Aortic smooth muscle cell (primary cell): ENCODE results near the gene ZNF383. TPM values are rescaled to one million over a fixed set of nuclear protein-coding genes. Genes with fewer than 3 reads are reported as not detected.

Source experiments
- total RNA-seq: library from RNA; depleted of rRNA; stranded (reverse); fragments of >200 nt; gene quantifications from 2 replicates; pipeline ENCODE4 v1.2.3, GENCODE V29; 2014

The ZNF383 gene
- 4.7 and 5.3 TPM in 2 replicates for total RNA-seq

DNA sequence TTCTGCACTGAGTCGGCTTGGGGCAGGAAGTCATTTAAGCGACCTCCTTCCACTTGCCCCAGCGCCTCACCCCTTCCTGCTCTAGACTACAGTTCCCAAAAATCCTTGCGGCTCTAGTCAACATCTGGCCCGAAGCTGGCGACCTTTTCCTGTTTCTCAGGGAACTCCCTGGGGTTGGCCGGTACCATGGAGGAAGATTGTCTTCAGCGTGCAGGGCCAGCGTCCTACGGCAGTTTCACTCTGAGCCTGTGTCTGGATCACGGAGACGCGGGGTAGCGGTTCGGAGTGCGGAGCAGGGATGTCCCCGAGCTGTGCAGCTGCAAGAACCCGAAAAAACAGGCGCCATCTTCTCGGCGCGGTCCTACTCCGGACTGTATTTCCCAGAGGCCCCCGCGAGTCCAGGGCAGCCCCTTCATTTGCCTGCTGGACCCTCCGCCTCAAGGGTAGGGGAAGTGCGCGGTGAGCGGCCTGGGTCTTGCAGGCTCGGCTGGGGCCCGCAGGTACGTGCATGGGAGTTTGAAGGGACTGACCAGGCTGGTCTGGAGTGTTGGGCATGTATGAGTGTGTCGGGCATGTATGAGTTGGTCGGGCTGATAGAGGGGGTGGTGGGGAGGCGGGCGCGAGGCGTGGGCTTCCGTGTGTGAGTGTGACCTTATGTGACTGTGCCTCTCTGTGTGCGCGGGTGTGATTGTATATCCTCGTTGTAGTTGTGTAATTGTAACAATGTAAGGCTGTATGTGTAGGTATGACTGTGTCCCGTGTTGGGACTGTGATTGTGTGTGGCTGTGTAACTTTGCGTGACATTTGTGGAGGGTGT is at the start of gene ZNF383:
ZNF383 (plus strand) TSS at position 440 of the 817 bp plus-strand sequence. CDS start 12,240 bp downstream, outside the sequence.

DNA sequence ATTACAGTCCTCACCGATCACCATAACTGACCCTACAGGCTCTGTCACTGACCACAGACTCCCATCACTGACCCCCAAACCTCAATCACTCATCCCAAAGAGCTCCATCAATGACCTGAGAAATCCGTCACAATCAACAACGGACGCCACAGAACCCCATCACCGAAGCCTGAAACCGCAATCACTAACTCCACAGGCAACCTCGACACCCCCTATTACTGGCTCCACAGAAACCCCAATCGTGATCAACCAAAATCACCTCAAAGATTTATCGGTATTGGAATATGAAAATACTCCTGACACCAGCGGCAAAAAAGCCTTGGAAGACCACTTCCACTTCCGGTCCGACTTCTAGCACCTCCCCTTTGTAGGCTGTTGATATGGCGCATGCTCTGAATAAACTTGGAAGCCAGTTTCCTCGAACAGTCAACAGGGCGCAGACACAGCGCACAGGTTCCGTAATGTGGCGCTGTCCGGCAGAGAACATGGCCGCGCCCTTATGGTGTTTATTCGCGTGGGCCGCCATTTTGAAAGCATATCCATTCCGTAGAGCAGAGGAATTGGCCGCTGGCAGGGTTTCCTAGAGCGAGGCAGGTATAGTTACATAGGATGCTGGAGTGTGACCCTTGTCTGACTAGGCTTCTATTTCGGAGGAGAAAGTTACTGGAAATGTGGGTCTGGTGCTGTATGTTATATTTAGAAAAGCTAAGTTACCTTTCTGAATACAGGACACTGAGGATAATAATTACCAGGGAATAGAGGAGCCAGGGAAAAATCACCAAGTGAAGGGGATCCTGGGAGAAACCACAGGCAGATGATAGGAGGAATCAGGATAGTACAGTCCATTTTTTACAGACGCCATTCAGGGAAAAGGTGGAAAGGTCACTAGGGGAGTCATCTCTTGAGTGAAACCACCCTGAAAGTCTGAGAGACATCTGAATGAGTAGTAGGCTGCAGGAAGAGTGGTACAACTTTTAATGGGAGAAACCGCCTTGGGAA is 45.3 kb upstream of the ZNF383 start, which contains the start of gene ZNF585A:
ZNF585A (minus strand) TSS at position 328 of the 999 bp plus-strand sequence. CDS start 2,785 bp downstream, outside the sequence.

Other genes starting within 250 kb of the ZNF383 start
- gene ZNF420, start 139.8 kb upstream of the ZNF383 start, total RNA-seq, result 6.2 and 7.7 TPM in 2 replicates
- 5.4 and 8.1 TPM in 2 replicates for gene ZNF585A, start 45.5 kb upstream of the ZNF383 start, total RNA-seq
- 18.0 and 19.5 TPM in 2 replicates for gene ZNF585B, start 7.7 kb upstream of the ZNF383 start, total RNA-seq
- 4.2 and 4.8 TPM in 2 replicates for gene ZNF527, start 152.9 kb downstream of the ZNF383 start, total RNA-seq
- gene ZNF569, start 249.2 kb downstream of the ZNF383 start, total RNA-seq, result 7.2 and 8.3 TPM in 2 replicates